Activated naive CD8-positive, alpha-beta T cell treated with anti-CD3 and anti-CD28 coated beads, Interleukin-2, amount 10 ng/mL, durations not matched to agents 7 days and 5 days (primary cell): ENCODE data around the gene TAF5L. TPM values are rescaled to one million over a fixed set of nuclear protein-coding genes. Genes with fewer than 3 reads are reported as not detected.

Source experiments
- ATAC-seq: fragments of 150-1000 bp; cut with Tn5 transposase; one replicate; pipeline ENCODE4 v1.10.0; 2021; ENCODE audit warnings: low read depth, moderate library complexity
- POLR2A ChIA-PET: fragments of 350-600 bp; sonication (Branson Sonifier 250); formaldehyde crosslinking; loops from one replicate; lab custom pipeline; 2021; ENCODE audit warnings: antibody characterized with exemption; lab: Charles Lee
- DNase-seq: peaks from one replicate; pipeline ENCODE4 v3.0.0; 2021
- H3K27ac Mint-ChIP-seq: one replicate; pipeline ENCODE4 v1.8.0; 2022; ENCODE audit warnings: mild to moderate bottlenecking, mixed read lengths
- H3K27me3 Mint-ChIP-seq: one replicate; pipeline ENCODE4 v1.8.0; 2022; ENCODE audit warnings: mild to moderate bottlenecking, moderate library complexity, mixed read lengths
- H3K36me3 Mint-ChIP-seq: one replicate; pipeline ENCODE4 v1.8.0; 2021; ENCODE audit warnings: mild to moderate bottlenecking, mixed read lengths
- H3K4me1 Mint-ChIP-seq: one replicate; pipeline ENCODE4 v1.8.0; 2021; ENCODE audit warnings: mixed read lengths
- H3K4me3 Mint-ChIP-seq: one replicate; pipeline ENCODE4 v1.8.0; 2022; ENCODE audit warnings: mild to moderate bottlenecking, moderate library complexity, mixed read lengths
- H3K9me3 Mint-ChIP-seq: one replicate; pipeline ENCODE4 v1.8.0; 2021; ENCODE audit warnings: mixed read lengths
- total RNA-seq, 2 experiments: library from RNA; stranded (reverse); gene quantifications; one replicate each; pipeline ENCODE4 v1.2.3, GENCODE V29; 2021

Gene TAF5L
- total RNA-seq, 2 experiments from 2014 or later = 23.4 to 24.6 TPM

DNA sequence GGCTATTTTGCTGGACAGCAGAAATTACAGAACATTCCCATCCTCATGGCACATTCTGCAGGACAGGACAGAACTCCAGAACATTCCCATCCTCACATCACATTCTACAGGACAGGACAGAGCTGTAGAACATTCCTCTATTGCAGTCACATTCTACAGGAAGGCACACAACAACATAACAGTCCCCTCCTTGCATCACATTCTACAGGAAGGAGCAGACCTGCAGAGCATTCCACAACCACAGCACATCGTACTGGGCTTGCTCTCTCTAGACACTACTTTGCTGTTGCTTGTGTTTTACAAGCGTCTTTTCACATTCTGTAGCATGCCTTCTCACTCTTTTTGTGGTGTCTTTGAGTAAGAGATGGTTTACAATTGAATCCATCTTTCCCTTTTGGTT, 40.6 kb downstream of the TAF5L start:
- no peaks in the 10 kb centered on the region for H3K36me3 Mint-ChIP-seq
- POLR2A ChIA-PET = no interaction called here
- no peak for ATAC-seq
- no peak overlapping the region for H3K4me3 Mint-ChIP-seq
- no peaks in the 10 kb centered on the region for H3K4me1 Mint-ChIP-seq
- no peaks in the 10 kb centered on the region for H3K9me3 Mint-ChIP-seq
- peaks cover 2% of the 10 kb centered on the region for H3K27me3 Mint-ChIP-seq
- H3K27ac Mint-ChIP-seq = no peak overlapping the region
- DNase-seq = no peak

DNA sequence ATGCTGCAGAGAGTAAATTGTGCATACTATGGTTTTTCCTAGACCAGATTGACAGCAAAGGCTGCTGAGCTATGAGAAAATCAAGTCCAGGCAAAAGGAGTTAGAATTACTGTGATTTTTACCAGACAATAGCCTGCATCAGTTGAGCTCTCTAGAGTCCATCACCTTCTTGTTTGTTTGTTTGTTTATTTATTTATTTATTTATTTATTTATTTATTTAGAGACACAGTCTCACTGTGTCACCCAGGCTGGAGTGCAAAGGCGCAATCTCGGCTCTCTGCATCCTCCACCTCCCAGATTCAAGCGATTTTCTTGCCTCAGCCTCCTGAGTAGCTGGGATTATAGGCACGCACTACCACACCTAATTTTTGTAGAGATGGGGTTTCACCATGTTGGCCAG, 43.2 kb downstream of the TAF5L start:
- peaks cover 3% of the 10 kb centered on the region for H3K4me1 Mint-ChIP-seq
- no peak for ATAC-seq
- H3K27me3 Mint-ChIP-seq = peaks cover 15% of the 10 kb centered on the region

DNA sequence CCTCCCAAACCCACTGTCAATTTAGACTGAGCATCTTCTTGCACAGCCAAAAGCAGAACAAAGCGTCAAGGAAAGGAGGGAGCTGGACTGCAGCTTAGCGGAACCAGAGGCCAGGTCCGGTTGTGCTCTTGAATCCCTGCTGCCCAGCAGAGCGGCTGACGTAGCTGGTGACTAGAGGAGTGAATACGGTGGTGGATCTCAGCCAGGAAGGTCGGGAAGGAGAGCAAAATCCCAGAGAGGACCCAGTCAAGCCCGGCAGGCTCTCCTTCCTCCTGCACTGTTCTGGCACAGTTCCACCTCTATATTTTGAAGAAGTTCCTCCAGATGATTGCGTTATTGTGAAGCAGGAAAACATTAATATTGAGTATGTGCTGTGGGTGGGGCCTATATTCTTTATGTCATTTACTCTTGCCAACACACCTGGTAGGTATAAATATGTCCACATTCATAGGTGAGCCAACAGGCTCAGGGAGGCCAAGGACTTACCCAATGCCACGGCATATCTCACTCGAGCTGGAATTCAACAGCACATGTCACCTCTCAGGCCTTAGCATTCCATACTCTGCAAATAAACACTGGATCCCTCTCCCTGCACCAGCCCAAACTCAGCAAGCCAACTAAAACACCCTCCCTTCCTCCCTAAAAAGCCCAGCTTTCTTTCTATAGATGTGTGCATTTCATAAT, 43.8 kb downstream of the TAF5L start:
- Mint-ChIP-seq H3K27ac (no peak overlapping the region), H3K27me3 (peaks cover 15% of the 10 kb centered on the region), H3K9me3 (no peaks in the 10 kb centered on the region), H3K4me1 (peaks cover 3% of the 10 kb centered on the region), H3K4me3 (no peak overlapping the region), H3K36me3 (no peaks in the 10 kb centered on the region)
- POLR2A ChIA-PET = no interaction called here
- DNase-seq (no peak), ATAC-seq (no peak)

More for the DNA sequence above, 43.2 kb downstream of the TAF5L start:
- no peak overlapping the region for H3K4me3 Mint-ChIP-seq
- no peak for DNase-seq
- POLR2A ChIA-PET = no interaction called here
- no peaks in the 10 kb centered on the region for H3K9me3 Mint-ChIP-seq
- no peaks in the 10 kb centered on the region for H3K36me3 Mint-ChIP-seq
- H3K27ac Mint-ChIP-seq = no peak overlapping the region

DNA sequence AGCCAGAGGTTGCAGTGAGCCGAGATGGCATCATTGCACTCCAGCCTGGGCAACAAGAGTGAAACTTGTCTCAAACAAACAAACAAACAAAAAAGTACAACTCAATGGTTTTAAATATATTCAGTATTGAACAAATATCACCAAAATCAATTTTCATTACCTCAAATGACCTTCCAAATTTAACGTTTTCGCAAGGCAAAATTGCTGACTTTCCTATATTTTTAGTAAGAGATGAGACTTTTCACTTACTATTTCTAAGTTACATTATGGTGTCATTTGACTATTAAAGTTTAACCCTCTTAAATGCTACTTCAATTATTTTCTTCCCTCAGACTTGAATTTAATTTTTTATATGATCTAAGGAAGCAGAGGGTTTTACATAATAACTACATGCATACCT, 44.4 kb downstream of the TAF5L start:
- Mint-ChIP-seq H3K27ac (no peak overlapping the region), H3K27me3 (peaks cover 15% of the 10 kb centered on the region), H3K4me3 (no peak overlapping the region), H3K36me3 (no peaks in the 10 kb centered on the region), H3K4me1 (peaks cover 3% of the 10 kb centered on the region), H3K9me3 (no peaks in the 10 kb centered on the region)
- DNase-seq = no peak
- POLR2A ChIA-PET = no interaction called here
- no peak for ATAC-seq

DNA sequence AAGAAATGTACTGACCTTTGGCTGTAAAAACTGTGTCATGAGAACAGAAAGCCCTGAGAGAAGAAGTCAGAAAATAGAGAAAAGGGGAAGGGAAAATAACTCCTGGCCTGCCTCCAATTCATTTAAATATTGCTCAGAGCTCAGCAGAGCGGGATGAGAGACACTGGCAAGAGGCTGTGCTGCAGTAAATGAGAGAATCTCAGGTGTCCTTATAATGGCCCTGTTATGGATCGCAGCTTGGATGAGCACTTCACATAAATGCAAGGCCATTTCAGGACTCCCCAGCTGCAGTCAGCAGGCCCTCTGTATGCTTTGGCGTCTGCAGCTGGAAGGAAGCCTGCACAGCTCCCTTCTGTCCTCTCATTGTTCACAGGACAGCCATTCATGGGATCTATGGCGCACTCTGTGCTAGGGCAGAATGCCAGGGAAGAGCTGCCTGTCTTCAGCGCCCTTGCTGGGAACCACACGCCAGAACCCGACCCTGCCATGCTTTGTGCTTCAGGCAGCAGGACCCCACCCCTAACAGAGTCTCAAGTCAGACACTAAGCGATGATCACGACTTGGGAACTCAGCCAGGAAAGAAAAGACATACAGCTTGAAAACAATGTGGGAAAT, 46.8 kb downstream of the TAF5L start:
- no peaks in the 10 kb centered on the region for H3K36me3 Mint-ChIP-seq
- peaks cover 3% of the 10 kb centered on the region for H3K4me1 Mint-ChIP-seq
- no peak overlapping the region for H3K4me3 Mint-ChIP-seq
- H3K27ac Mint-ChIP-seq = no peak overlapping the region
- H3K9me3 Mint-ChIP-seq = no peaks in the 10 kb centered on the region
- H3K27me3 Mint-ChIP-seq = peaks cover 15% of the 10 kb centered on the region
- POLR2A ChIA-PET = no interaction called here
- DNase-seq (no peak), ATAC-seq (no peak)

DNA sequence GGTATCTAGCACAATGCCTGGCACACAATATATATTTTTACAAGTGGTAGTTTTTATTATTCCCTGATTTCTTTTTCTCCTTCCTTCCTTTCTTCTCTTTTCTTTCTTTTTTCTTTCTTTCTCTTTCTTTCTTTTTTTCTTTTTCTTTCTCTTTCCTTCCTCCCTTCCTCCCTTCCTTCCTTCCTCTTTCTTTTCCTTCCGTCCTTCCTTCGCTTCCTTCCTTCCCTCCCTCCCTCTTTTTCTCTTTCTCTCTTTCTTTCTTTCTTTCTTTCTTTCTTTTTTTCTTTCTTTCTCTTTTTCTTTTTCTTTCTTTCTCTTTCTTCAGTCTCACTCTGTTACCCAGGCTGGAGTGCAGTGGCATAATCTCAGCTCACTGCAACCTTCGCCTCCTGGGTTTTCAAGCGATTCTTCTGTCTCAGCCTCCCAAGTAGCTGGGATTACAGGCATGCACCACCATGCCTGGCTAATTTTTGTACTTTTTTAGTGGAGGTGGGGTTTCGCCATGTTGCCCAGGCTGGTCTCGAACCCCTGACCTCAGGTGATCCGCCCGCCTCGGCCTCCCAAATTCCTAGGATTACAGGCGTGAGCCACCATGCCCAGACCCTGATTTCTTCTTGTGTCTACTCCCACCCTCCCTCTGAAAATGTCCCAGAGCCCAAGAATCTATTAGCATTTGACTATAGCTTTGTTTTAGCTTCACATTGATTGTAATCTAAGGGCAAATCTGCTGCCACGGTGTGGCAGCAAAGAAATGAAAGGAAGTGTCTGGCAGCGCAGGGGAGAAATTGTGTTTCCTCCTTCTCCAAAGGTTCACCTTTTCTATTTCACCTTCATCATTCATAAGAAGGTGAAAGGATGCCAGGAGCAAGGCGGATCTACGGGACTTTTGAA, 47.5 kb downstream of the TAF5L start:
- POLR2A ChIA-PET = no interaction called here
- ATAC-seq = no peak
- H3K4me3 Mint-ChIP-seq = no peak overlapping the region
- DNase-seq = no peak
- H3K36me3 Mint-ChIP-seq = no peaks in the 10 kb centered on the region
- peaks cover 15% of the 10 kb centered on the region for H3K27me3 Mint-ChIP-seq
- H3K27ac Mint-ChIP-seq = no peak overlapping the region
- no peaks in the 10 kb centered on the region for H3K9me3 Mint-ChIP-seq
- peaks cover 3% of the 10 kb centered on the region for H3K4me1 Mint-ChIP-seq

DNA sequence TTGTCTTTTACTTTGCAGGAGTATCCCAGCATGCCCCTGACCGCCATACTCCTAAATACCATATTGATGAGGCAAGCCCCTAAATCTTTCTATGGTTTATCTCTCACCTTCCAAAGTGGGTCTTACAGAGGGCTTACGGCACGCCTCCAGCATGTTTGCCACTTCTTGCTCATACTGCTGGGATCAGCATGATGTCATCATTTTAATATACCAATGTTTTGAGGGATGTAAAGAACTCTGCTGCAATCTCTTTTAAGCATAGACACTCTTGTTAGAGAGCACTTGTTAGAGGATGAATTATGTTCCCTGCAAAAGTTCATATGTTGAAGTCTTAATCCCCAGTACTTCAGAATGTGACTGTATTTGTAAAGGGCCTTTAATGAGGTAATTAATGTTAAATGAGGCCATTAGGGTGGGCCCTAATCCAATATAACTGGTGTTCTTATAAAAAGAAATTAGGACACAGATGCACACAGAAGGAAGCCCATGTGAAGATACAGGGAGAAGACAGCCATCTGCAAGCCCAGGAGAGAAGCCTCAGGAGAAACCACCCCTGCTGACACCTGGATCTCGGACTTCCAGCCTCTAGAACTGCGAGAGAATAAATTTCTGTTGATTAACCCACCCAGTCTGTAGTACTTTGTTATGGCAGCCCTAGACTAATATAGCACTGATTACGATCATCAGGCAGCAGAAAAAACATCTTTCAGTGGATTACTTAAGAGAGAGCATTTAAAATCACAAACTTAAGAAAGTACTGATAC, 51.1 kb downstream of the TAF5L start:
- Mint-ChIP-seq H3K4me1 (peaks cover 3% of the 10 kb centered on the region), H3K36me3 (no peaks in the 10 kb centered on the region), H3K27ac (no peak overlapping the region), H3K9me3 (no peaks in the 10 kb centered on the region), H3K27me3 (peaks cover 12% of the 10 kb centered on the region), H3K4me3 (no peak overlapping the region)
- DNase-seq (no peak), ATAC-seq (no peak)
- POLR2A ChIA-PET = no interaction called here

DNA sequence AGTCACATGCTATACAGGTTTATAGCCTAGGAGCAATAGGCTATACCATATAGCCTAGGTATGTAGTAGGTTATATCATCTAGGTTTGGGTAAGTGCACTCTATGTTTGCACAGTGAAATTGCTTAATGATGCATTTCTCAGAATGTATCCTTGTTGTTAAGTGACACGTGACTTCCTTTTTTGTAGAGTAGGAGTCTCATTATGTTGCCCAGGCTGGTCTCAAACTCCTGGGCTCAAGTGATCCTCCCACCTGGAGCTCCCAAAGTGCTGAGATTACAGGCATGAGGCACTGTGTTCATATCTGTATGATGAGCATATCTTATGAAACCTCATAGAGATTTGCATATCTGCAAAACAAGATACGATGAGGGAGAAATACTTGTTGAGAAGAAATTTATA, 53.6 kb downstream of the TAF5L start:
- POLR2A ChIA-PET = no interaction called here

DNA sequence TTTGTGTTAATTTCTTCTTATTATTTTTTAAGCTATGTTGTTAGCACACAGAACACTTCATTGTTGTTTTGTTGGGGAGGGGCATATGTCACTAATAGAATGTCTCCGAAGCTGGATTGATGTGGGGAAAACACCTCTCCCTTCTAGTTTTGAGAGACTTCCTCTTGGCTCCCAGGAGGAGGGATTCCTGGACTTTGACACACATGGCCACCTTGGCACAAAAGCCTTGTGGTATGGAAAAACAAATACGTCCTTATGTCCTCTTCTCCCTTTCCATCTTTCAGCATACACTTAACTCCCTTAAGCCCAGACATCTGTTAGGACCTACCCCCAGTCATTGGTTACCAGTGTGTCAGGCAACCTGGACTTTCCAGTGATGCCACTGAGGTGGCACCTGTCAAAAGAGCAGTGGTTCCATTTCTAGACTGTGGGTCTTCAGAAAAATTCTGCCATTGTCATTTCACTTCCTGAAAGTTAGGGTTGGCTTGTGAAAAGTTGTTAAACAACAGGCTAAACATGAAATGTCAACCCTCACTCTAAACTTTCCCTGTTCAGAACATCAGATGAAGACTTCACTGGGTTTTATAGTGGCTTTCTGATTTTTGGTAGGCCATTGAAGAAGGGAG, 54.9 kb downstream of the TAF5L start:
- ATAC-seq = no peak
- DNase-seq = no peak
- Mint-ChIP-seq H3K4me3 (no peak overlapping the region), H3K36me3 (no peaks in the 10 kb centered on the region), H3K27me3 (no peaks in the 10 kb centered on the region), H3K9me3 (no peaks in the 10 kb centered on the region), H3K27ac (no peak overlapping the region), H3K4me1 (no peaks in the 10 kb centered on the region)
- POLR2A ChIA-PET = no interaction called here

More for the DNA sequence above, 53.6 kb downstream of the TAF5L start:
- Mint-ChIP-seq H3K9me3 (no peaks in the 10 kb centered on the region), H3K36me3 (no peaks in the 10 kb centered on the region), H3K27me3 (no peaks in the 10 kb centered on the region), H3K4me1 (no peaks in the 10 kb centered on the region), H3K4me3 (no peak overlapping the region), H3K27ac (no peak overlapping the region)
- ATAC-seq (no peak), DNase-seq (no peak)

DNA sequence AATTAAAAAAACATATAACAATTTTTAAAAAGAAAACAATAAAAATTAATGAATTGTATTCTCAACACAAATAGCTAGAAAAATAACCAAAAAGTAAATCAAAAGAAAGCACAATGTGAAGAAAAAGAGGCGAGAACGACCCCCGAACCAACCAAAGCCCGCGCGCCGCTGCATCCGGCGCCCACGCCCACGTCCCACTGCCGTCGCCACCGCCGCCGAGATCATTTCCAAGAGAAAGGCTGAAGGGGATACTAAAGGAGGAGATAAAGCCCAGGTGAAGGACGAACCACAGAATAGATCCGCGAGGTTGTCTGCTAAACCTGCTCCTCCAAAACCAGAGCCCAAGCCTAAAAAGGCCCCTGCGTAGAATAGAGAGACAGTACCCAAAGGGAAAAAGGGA, 55.6 kb downstream of the TAF5L start:
- Mint-ChIP-seq H3K9me3 (no peaks in the 10 kb centered on the region), H3K4me1 (no peaks in the 10 kb centered on the region), H3K27me3 (no peaks in the 10 kb centered on the region), H3K27ac (no peak overlapping the region), H3K4me3 (no peak overlapping the region), H3K36me3 (no peaks in the 10 kb centered on the region)
- POLR2A ChIA-PET = no interaction called here
- ATAC-seq = no peak
- DNase-seq = no peak

DNA sequence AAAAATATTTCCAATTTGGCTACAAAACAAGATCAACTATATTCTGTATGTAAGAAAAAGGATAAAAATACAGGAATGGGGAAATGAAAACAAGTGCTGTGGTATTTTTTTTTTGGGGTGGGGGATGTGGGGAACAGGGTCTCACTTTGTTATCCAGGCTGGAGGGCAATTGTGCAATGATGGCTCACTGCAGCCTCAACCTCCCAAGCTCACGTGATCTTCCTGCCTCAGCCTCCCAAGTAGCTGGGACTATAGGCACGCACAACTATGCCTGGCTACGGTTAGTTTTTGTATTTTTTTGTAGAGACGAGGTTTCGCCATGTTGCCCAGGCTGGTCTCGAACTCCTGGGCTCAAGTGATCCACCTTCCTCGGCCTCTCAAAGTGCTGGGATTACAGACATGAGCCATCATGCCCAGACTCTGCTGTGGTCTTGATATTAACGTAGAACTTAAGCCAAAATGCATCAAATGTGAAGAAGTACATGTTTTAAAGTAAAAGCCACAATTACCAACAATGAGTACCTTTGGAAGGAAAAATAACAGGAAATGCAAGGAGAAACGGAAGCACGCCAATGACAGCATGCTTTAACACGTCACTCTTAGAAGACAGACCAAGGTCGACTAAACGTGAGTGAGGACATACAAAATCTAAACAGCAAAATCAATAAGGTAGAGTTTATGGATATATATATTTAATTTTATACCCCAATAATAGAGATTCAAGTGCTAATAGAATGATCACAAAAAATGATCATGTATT, 58.6 kb downstream of the TAF5L start:
- Mint-ChIP-seq H3K36me3 (no peaks in the 10 kb centered on the region), H3K27ac (no peak overlapping the region), H3K9me3 (no peaks in the 10 kb centered on the region), H3K4me3 (no peak overlapping the region), H3K27me3 (no peaks in the 10 kb centered on the region), H3K4me1 (no peaks in the 10 kb centered on the region)
- DNase-seq = no peak
- ATAC-seq = no peak
- POLR2A ChIA-PET = no interaction called here

DNA sequence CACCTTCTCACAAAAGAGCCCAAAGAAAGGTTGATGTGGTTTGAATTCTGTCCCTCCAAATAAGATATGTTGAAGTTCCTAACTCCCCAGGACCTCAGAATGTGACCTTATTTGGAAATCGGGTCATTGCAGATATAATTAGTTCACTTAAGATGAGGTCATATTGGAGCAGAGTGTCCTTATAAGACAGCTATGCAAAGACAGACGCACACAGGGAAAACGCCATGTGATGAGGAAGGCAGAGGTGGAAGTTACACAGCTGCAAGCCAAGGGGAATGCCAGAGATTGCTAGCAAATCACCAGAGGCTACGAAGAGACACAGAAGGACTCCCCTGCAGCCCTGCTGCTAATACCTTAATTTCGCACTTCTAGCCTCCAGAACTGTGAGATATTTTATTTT, 62.2 kb downstream of the TAF5L start:
- Mint-ChIP-seq H3K4me3 (no peak overlapping the region), H3K27me3 (no peaks in the 10 kb centered on the region), H3K36me3 (no peaks in the 10 kb centered on the region), H3K27ac (no peak overlapping the region), H3K4me1 (peaks cover 6% of the 10 kb centered on the region), H3K9me3 (no peaks in the 10 kb centered on the region)
- POLR2A ChIA-PET = no interaction called here
- DNase-seq = no peak
- no peak for ATAC-seq
